Right hindlimb (tissue), 1 donor: ENCODE measurements around the gene P2RY6.
"Not testable (repeated sequence)": the region's sequence is repeated elsewhere in the genome, so short reads cannot be mapped to it uniquely, and the experiment has no call there.

Experiments
- DNase-seq: peaks from one replicate; pipeline ENCODE4 v3.0.0-alpha.2; 2018

P2RY6 gene, protein sequence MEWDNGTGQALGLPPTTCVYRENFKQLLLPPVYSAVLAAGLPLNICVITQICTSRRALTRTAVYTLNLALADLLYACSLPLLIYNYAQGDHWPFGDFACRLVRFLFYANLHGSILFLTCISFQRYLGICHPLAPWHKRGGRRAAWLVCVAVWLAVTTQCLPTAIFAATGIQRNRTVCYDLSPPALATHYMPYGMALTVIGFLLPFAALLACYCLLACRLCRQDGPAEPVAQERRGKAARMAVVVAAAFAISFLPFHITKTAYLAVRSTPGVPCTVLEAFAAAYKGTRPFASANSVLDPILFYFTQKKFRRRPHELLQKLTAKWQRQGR

DNA sequence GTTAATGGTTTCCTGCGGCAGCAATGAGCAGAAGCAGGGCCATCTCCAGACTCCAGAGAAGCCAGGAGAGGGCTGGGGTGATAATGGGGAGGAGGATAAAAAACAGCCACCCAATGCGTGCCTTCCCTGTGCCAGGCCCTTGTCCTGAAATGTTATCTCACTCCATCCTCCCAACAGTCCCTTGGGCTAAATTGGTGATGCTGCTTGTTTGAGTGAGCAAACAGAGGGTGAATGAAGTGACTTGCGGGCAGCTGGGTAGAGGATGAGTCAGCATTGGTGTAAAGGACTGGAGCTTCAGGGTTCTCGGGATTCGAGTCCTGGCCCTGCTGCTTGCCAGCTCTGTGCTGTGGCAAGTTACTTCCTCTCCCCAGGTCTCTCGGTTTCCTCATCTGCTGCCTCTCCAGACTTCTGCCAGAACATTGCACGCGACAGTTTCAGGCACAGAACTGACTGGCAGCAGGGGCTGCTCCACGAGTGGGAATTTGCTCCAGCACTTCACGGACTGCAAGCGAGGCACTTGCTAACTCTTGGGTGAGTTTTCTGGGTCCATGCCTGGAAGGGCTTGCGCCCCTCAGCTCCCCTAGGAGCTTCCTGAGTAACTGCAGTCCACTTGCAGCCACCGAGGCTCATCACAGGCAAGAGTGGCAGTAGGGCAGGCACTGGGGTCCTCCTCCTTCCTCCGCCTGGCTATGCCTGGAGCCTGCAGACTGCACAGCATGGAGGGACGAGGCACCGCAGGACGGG lies at the start of gene P2RY6:
P2RY6 (plus strand) TSS at position 403 of the 744 bp plus-strand sequence. CDS start 24,181 bp downstream, outside the sequence.
- DNase-seq: peak; percentile 23

DNA sequence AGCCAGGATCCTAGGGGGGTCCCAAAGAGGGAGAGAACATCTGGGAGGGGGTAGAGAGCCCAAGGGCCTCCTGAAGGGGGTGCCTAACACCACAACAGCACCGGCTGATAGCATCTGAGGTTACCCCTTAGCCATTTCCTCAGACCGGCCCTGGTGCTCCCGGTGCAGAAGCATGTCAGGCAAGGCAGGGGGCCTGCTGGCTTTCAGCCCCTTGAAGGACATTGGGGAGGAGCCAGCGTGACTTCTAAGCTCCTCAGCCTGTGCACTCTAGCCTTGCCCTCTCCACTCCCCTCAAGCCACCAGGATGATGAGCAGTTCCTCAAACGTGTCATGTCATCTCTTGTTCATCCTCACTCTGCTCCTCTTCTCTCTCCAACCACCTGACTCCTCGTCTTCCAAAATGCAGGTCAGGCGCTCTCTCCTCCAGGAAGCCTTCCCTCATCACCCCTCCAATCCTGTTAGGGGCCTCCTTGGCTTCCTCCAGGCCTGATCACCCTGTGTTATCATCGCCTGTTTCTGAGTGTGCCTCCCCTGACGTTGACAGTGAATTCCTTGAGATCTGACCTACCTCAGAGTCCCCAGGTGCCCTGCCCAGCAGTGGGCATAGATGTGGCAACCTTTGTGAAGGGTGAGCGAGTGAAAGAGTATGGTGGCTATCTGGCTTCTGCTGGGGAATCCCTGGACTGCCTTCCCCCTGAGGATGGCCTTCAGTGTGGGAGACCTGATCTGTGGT lies 48.0 kb upstream of the P2RY6 start:
- DNase-seq: no peak

DNA sequence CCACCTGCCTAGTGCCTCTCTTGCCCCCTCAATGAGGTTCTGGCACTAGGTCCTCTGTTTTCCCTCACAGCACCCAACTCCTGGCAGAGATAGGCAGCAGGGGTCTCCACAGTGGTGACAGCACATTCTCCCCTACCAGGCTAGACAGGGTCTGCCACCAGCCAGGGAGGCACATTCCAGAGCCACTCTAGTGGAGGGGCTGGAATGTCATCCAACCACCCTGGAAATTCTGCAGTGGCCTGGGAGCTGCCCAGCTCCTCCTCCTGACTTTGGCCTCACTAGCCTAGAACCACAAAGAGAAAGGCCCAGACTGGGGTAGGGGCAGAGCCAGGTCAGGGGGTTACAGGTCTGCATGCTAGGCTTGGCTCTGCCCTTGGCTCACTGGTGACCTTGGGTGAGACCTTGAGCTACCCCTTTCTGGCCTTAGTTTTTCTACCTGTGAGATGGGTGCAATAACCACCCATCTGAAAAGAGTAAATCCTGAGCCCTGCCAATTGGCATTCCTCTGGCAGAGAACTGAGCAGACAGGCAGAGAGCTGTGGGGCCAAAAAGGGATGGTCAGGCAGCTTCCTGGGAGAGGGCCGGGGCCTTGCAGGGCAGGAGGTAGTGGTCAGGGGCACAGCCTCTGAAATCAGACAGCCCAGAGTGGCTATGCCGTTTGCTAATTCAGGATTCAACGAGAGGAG lies 47.0 kb upstream of the P2RY6 start:
- DNase-seq: no peak

DNA sequence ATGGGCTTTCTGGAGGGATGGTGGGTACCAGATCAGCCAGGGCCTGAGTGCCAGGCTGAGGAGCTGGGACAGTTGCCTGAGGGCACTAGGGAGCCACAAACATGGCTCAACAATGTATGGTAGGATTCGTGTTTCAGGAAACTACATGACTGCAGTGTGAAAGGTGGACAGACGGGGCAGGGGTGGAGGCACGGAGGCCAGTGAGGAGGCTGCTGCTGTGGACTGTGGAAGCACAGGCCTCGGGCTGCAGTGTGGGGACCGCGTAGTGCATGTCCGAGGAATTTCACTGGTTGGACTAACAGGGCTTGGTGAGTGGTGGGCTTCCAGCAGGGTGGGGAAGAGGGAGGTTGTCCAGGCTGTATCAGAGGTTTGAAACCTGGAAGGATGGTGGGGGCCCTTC lies 46.3 kb upstream of the P2RY6 start:
- DNase-seq: no peak

DNA sequence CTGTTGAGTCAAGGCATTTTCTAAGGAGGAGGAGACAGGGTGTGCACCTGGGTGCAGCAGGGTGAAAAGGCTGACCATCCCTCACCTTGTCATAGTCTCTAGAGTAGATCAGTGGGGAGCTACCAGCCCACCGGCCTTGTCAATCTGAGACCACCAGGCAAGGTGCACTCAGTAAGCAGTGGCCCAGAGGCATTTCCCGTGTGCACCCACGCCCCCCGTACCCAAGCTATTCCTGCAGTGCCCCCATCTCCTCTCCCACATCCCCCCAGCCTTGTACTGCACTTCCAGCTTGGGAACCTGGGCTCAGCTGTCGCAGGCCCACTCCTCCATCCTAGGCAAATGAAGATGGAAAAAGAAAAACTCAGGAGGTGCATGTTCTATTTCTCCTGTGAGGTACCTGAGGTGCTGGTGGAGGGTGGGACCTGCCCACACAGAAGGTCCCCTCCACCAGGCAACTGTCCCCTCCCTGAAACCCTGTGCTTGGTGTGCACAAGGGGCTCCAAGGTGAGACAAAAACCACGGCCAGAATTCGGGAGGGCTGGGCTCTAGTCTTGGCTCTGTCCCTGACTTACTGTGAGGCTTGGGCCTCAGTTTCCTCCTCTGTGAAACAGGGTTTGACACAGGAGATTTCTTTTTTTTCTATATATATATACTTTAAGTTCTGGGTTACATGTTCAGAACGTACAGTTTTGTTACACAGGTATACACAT lies 45.7 kb upstream of the P2RY6 start:
- DNase-seq: no peak

DNA sequence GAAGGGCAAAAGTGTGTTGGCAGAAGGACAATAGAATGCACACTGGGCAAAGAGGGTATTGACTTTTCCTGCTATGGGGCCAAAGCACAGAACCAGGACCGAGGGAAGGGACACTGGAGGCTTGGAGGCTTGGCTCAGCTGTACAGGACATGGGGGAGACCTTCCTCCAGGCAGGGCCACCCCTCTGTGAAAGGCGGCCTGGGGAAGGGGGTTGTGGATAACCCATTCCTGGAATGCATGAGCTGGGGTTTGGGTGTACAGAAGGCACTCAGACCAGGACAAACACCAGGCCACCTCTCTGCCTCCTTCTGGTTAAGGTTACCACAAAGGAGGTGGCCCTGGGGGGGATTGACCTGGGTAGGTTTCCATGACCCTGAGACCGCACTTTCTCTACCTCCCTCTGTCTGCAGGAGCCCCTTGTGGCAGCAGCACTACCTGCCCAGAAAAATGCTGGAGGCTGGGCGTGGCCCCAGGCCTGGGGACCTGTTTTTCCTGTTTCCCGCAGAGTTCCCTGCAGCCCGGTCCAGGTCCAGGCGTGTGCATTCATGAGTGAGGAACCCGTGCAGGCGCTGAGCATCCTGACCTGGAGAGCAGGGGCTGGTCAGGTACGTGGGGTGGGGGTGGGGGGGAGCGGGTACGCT lies 44.4 kb upstream of the P2RY6 start:
- DNase-seq: no peak

DNA sequence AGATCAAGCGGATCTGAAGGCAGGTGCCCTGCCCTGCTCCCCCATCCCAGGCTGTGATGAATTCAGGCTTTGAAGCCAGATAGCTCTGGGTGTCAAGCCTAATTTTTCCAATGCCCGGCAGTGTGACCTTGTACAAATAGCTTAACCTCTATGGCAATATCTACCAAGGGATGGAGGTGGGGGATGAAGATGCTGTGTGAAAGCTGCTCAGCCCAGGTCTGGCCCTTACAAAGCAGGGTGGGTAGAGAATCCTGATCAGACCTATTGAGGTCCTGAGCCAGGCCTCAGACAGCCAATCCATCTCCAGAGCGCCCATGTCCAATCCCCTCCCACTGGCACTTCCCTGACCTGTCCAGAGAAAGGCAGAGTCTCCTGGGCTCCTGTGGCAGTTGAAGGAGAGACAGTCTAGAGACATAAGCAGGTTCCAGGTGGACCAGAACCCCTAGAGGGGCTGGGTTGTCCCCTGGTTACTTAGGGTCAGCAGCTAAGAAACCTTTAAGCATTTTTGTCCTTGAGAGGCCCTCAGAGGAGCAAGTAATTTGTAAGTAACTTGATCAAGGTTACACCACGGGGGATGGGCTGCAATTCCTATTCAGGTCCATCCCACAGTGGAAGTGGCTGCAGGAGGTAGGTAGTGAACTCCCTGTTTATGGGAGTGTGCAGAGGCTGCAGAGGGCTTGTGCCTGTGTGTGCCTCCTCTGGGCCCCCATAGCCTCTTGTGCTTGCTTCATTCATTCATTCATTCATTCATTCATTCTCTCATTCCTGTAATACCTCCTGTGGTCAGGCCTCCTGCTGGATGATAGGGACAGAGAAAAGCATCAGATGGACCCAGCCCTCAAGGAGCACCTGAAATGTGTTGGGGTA lies 43.6 kb upstream of the P2RY6 start:
- DNase-seq: no peak

DNA sequence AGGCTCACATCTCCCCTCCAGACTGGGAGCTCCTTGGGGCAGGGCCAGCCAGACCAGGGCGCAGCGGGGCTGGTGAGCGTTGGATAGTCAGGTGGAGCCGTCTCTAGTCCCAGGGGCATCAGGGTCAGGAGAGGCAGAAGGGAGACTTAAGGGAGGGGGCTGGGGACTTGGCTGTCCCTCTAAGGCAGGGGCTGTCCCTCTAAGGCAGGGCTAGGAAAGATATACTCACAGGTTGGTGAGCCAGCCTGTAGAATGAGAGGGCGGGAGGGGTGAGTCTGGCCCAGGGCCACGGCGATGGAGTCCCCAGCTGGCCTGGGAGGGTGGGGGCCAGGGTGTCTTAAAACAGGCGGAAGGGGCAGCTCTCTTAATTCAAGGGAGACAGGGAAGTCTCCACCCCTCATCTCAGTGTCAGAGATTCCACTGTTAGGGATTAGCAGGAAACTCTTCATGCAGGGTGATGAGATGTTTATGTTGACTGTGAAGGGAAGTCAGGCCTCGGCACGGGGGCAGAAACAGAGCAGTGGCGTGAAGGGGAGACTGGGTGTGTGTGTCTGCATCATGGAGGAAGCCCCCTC lies 42.7 kb upstream of the P2RY6 start:
- peak; percentile 45 for DNase-seq

DNA sequence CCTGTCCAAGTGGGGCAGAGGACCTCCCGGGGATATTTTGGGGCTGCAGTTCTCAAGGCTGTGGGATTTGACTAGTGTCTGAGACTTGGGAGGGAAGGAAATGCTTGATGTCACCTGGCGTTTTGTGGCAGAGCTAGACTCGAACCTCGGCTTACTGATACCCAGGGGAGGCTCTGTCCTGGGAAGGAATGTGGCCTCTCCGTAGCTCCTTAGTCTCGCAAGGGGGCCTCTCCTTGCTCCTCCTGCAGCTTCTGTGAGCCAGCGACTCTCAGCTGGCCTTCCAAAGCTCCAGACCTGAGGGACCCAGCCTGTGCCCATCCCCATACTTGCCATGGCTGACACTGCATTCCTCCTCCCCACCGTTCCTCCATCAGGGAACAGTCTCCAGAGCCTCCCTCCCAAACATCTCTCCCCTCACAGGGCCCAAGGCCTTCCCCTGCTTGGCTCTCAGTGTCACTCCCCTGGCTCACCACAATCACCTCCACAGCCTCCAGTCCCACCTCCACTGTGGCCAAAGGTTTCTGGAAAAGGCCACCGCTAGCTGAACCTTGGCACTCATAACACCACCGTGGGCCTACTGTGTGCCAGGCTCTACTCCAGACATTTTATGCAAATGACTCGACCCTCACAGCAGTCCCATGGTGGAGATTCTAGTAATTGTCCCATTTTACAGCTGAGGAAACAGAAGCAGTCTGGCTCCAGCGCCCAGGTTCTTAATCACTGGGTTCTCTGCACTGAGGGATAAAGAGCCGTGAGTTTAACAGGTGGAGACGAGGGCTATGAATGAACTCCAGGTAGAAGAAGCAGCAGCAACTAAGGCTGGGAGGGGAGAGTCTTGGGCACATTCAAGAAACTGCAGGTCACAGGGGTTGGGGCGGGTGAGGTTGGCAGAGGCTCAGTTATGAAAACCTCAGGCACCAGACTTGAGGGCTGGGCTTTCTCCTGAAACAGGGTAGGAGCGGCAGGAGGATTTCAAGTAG lies 42.0 kb upstream of the P2RY6 start:
- DNase-seq: no peak

DNA sequence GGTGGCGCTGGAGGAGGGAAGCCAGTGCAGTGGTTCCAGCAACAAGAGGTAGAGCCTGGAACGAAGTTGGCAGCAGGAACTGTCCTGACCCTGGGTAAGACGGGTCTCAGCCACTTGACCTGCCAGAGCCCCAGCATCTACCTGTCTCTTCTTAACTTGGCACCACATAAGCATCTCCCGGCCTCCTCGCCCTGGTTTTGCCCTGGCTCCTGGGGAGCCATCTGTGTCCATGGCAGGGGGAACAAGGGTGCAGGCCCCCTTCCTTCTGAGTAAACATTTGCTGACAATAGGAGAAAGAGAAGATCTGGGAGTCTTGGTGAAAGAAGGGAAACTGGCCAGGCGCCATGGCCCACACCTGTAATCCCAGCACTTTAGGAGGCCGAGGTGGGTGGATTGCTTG lies 41.2 kb upstream of the P2RY6 start:
- no peak for DNase-seq

DNA sequence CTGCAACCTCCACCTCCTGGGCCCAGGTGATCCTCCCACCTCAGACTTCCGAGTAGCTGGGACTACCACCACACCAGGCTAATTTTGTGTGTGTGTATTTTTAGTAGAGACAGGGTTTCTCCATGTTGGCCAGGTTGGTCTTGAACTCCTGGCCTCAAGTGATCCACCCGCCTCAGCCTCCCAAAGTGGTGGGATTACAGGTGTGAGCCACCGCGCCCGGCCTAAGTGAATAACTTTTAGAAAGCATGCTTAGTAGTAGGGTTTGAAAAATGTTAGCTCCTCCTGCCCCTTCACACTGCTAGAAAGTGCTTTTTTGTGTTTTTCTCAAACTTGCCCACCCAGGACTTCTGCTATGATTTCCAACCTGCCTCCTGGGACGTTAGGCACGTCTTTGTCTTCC lies 39.7 kb upstream of the P2RY6 start:
- not testable (repeated sequence) for DNase-seq

DNA sequence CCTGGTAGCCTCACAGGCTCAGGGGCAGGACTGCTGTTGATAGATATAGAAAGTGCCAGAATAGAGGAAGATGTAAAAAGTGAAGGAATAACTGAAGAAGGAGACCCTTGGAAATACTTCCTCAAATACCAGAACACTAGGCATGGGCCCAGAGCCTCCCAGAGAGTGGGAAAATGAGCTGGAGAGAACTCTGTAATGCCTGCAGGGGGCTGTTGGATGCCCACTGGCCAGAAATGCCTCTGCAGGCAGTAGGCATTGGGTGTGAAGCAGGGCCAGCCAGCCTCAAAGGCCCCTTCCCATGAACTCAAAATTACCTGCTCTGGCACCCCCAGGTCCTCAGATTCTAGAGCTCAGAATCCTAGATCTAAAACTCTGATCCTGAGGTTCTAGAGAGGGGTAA lies 38.9 kb upstream of the P2RY6 start:
- DNase-seq: no peak

DNA sequence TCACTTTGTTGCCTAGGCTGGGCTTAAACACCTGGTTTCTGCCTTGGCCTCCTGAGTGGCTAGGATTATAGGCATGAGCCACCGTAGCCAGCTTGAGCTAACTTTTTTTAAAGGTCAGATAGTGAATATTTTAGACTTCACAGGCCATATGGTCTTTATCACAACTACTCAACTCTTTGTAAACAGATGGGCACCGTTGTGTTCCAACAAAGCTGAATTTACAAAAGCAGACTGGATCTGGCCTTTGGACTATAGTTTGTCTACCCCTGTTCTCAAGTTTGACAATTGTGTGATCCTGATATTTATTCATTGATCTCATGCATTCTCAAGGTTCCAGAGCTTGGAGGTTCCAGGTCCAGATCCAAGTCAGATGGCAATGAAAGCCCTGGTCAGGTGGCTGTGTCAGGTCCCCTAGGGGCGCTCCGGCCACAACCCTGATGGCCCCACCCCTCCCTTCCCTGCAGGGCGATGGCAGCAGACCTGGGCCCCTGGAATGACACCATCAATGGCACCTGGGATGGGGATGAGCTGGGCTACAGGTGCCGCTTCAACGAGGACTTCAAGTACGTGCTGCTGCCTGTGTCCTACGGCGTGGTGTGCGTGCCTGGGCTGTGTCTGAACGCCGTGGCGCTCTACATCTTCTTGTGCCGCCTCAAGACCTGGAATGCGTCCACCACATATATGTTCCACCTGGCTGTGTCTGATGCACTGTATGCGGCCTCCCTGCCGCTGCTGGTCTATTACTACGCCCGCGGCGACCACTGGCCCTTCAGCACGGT lies 38.3 kb upstream of the P2RY6 start:
- no peak for DNase-seq

DNA sequence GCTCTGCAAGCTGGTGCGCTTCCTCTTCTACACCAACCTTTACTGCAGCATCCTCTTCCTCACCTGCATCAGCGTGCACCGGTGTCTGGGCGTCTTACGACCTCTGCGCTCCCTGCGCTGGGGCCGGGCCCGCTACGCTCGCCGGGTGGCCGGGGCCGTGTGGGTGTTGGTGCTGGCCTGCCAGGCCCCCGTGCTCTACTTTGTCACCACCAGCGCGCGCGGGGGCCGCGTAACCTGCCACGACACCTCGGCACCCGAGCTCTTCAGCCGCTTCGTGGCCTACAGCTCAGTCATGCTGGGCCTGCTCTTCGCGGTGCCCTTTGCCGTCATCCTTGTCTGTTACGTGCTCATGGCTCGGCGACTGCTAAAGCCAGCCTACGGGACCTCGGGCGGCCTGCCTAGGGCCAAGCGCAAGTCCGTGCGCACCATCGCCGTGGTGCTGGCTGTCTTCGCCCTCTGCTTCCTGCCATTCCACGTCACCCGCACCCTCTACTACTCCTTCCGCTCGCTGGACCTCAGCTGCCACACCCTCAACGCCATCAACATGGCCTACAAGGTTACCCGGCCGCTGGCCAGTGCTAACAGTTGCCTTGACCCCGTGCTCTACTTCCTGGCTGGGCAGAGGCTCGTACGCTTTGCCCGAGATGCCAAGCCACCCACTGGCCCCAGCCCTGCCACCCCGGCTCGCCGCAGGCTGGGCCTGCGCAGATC lies 37.5 kb upstream of the P2RY6 start:
- DNase-seq: no peak

DNA sequence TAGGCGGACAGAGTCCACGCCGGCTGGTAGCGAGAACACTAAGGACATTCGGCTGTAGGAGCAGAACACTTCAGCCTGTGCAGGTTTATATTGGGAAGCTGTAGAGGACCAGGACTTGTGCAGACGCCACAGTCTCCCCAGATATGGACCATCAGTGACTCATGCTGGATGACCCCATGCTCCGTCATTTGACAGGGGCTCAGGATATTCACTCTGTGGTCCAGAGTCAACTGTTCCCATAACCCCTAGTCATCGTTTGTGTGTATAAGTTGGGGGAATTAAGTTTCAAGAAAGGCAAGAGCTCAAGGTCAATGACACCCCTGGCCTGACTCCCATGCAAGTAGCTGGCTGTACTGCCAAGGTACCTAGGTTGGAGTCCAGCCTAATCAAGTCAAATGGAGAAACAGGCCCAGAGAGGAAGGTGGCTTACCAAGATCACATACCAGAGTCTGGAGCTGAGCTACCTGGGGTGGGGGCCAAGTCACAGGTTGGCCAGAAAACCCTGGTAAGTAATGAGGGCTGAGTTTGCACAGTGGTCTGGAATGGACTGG lies 36.8 kb upstream of the P2RY6 start:
- DNase-seq: no peak

DNA sequence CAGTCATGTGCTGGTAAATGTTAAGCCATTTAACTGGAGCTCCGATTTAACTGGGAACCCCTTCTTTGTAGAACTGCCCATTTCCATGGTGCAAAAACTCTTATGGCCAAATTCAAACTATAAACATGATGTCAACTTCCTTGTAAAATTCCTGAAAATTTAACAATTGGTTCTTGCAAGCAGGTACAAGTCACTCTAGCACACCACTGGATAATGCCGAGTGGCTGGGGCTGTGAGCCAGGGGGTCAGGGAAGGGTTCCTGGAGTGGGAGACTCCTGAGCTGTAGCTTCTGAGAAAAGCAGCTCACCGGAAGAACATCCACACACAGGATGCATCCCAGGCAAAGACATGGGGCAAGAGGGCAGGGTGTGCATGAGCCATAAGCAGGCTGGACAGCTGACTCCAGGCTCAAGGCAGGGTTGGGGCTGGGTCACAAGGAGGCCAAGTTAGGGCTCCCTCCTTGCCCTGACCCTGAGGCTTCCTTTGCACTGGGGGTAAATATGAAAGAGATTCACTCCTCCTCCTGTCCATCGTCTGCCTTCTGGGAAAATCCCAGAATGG lies 35.9 kb upstream of the P2RY6 start:
- DNase-seq: peak; percentile 1

DNA sequence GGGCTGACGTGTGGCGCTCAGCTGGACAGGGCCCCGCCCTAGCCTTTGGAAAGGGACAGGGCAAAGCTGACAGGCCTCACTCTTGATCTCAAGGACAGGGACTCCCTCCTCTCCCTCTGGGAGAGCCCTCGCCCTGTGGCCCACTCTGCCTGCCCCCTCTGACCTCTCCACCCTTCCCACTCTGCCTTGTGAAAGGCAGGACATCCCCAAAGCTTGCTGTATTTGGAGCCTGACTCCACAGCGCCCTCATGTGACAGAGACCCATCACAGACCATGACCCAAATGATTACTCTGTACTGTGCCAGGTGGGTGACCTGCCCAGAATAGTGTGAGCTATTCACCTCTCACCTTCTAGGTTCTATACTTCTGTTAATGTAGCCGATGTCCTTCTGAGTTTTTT lies 35.3 kb upstream of the P2RY6 start:
- no peak for DNase-seq
